ENCODE measurements around the gene CDH4. TPM values are rescaled to one million over a fixed set of nuclear protein-coding genes. Genes with fewer than 3 reads are reported as not detected.

CDH4 gene
- total RNA-seq, 1 donor from 2014 or later: 0.99 TPM

DNA sequence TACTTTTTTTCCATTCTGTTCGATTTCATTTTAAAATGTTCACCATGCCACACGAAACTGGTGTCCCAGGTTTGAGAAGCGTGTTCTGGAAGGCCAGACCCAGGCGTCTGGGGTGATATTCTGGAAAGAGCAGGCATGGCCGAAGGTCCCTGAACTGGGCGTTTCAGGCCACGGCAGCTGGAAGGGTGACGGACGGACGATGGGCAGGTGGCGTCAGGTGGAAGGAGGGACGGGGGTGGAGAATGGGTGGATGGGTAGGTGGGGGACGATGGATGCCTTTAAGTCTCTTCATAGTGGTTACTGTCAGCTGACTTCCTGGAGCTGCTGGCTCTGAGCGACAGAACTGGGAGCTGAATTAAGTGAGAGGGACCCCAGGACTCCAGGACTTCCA, 44.6 kb downstream of the CDH4 start:
- H3K27me3 Mint-ChIP-seq (ENCODE audit: low read depth): no peaks in the 10 kb centered on the region
- no peaks in the 10 kb centered on the region for H3K9me3 Mint-ChIP-seq (ENCODE audit: low read depth)
- TF ChIP-seq CTCF (IDR thresholded peaks at IDR 0.05): no peak
- no peak for DNase-seq (ENCODE audit: low spot score)
- H3K36me3 Mint-ChIP-seq (ENCODE audit: low read depth): no peaks in the 10 kb centered on the region
- H3K4me1 Mint-ChIP-seq (ENCODE audit: low read depth): peaks cover 10% of the 10 kb centered on the region
- H3K27ac Mint-ChIP-seq (ENCODE audit: unreplicated experiment): no peak overlapping the region
- no peak overlapping the region for H3K4me3 Mint-ChIP-seq (ENCODE audit: unreplicated experiment)

GRCh38 chr20:61297491-61297890, 45.4 kb downstream of the CDH4 start:
- Mint-ChIP-seq H3K9me3 (ENCODE audit: low read depth) (no peaks in the 10 kb centered on the region), H3K27me3 (ENCODE audit: low read depth) (no peaks in the 10 kb centered on the region), H3K36me3 (ENCODE audit: low read depth) (no peaks in the 10 kb centered on the region), H3K4me3 (ENCODE audit: unreplicated experiment) (no peak overlapping the region), H3K4me1 (ENCODE audit: low read depth) (peaks cover 10% of the 10 kb centered on the region), H3K27ac (ENCODE audit: unreplicated experiment) (no peak overlapping the region)
- no peak for TF ChIP-seq CTCF (IDR thresholded peaks at IDR 0.05)
- DNase-seq (ENCODE audit: low spot score): no peak

- no peak for DNase-seq (ENCODE audit: low spot score)
- no peak overlapping the region for H3K4me3 Mint-ChIP-seq (ENCODE audit: unreplicated experiment)
- H3K9me3 Mint-ChIP-seq (ENCODE audit: low read depth): no peaks in the 10 kb centered on the region
- no peak for TF ChIP-seq CTCF (IDR thresholded peaks at IDR 0.05)
- no peak overlapping the region for H3K27ac Mint-ChIP-seq (ENCODE audit: unreplicated experiment)
- no peaks in the 10 kb centered on the region for H3K36me3 Mint-ChIP-seq (ENCODE audit: low read depth)
- H3K4me1 Mint-ChIP-seq (ENCODE audit: low read depth): peaks cover 10% of the 10 kb centered on the region
- no peaks in the 10 kb centered on the region for H3K27me3 Mint-ChIP-seq (ENCODE audit: low read depth)
Measured at GRCh38 chr20:61297986-61298385, 45.9 kb downstream of the CDH4 start.

- Mint-ChIP-seq H3K4me1 (ENCODE audit: low read depth) (peaks cover 10% of the 10 kb centered on the region), H3K4me3 (ENCODE audit: unreplicated experiment) (no peak overlapping the region), H3K27me3 (ENCODE audit: low read depth) (no peaks in the 10 kb centered on the region), H3K27ac (ENCODE audit: unreplicated experiment) (no peak overlapping the region), H3K36me3 (ENCODE audit: low read depth) (no peaks in the 10 kb centered on the region), H3K9me3 (ENCODE audit: low read depth) (no peaks in the 10 kb centered on the region)
- DNase-seq (ENCODE audit: low spot score): no peak
- no peak for TF ChIP-seq CTCF (IDR thresholded peaks at IDR 0.05)
Measured at GRCh38 chr20:61298661-61299060, 46.6 kb downstream of the CDH4 start.

- H3K4me3 Mint-ChIP-seq (ENCODE audit: unreplicated experiment): no peak overlapping the region
- H3K27me3 Mint-ChIP-seq (ENCODE audit: low read depth): no peaks in the 10 kb centered on the region
- no peaks in the 10 kb centered on the region for H3K9me3 Mint-ChIP-seq (ENCODE audit: low read depth)
- no peak for DNase-seq (ENCODE audit: low spot score)
- H3K36me3 Mint-ChIP-seq (ENCODE audit: low read depth): no peaks in the 10 kb centered on the region
- TF ChIP-seq CTCF (IDR thresholded peaks at IDR 0.05): no peak
- H3K27ac Mint-ChIP-seq (ENCODE audit: unreplicated experiment): no peak overlapping the region
- peaks cover 10% of the 10 kb centered on the region for H3K4me1 Mint-ChIP-seq (ENCODE audit: low read depth)
Measured at GRCh38 chr20:61299104-61299503, 47.0 kb downstream of the CDH4 start.
